Calu3 (cell line): Measurements from ENCODE around the gene DPP6. TPM values are rescaled to one million over a fixed set of nuclear protein-coding genes. Genes with fewer than 3 reads are reported as not detected.

Experiments
- BruUV-seq: library from RNA; stranded (reverse); fragments of 400-500 nt; replicated peaks from 2 replicates; lab custom pipeline; 2021; lab: Mats Ljungman, UMichigan
- CTCF ChIA-PET: fragments of 300-600 bp; sonication (Branson Sonifier 250); formaldehyde crosslinking; loops from one replicate; lab custom pipeline; 2022; ENCODE audit warnings: antibody characterized with exemption; lab: Charles Lee
- DNase-seq: peaks from one replicate; pipeline ENCODE4 v3.0.0; 2022
- H3K27ac Mint-ChIP-seq: one replicate; pipeline ENCODE4 v1.8.0; 2022; ENCODE audit warnings: mixed read lengths; ENCODE audit not compliant: unreplicated experiment
- H3K27me3 Mint-ChIP-seq: one replicate; pipeline ENCODE4 v1.8.0; 2022; ENCODE audit warnings: mixed read lengths; ENCODE audit not compliant: unreplicated experiment
- H3K36me3 Mint-ChIP-seq: one replicate; pipeline ENCODE4 v1.8.0; 2022; ENCODE audit warnings: mild to moderate bottlenecking, moderate library complexity, mixed read lengths; ENCODE audit not compliant: insufficient read depth, unreplicated experiment
- H3K4me1 Mint-ChIP-seq: one replicate; pipeline ENCODE4 v1.8.0; 2022; ENCODE audit warnings: mild to moderate bottlenecking, low read depth, mixed read lengths; ENCODE audit not compliant: unreplicated experiment
- H3K4me3 Mint-ChIP-seq: one replicate; pipeline ENCODE4 v1.8.0; 2022; ENCODE audit warnings: mild to moderate bottlenecking, low read depth, moderate library complexity, mixed read lengths; ENCODE audit not compliant: unreplicated experiment
- H3K9me3 Mint-ChIP-seq: one replicate; pipeline ENCODE4 v1.8.0; 2022; ENCODE audit warnings: low read depth, mixed read lengths; ENCODE audit not compliant: unreplicated experiment
- intact Hi-C: fragments of 100-400 bp; cut with micrococcal nuclease; formaldehyde crosslinking; loops from one replicate; pipeline ENCODE4 v1.10.0; 2022; ENCODE audit not compliant: unreplicated experiment
- total RNA-seq: library from RNA; stranded (reverse); gene quantifications from 2 replicates; pipeline ENCODE4 v1.2.3, GENCODE V29; 2022
- TF ChIP-seq, protein P1 (sequence below): fragments of 200-600 bp; IDR thresholded peaks from one replicate; pipeline ENCODE4 v1.8.0; 2022; ENCODE audit warnings: antibody characterized with exemption; ENCODE audit not compliant: unreplicated experiment

Gene DPP6
- total RNA-seq, 1 experiment from 2014 or later, result not detected

DNA sequence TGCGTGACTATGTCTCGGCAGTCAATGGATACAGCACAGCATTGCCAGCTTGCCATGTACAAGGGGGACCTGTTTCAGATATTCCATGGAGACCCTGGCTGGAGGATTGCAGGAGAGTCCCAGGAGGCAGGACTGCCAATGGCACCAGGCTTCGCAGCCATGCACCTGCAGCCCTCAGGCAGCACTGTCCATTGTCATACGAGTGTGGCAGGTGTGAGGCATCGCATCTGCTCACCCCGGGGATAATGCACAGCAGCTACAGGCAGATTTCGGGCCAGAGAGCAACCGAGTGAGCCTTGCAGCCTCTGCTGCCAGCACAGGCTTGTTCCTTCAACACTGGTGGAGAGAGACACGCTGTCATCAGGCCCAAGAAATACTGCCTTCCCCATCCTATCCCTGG is 535.6 kb downstream of the DPP6 start:
- intact Hi-C loops, result no loop called here
- BruUV-seq, result no TSS peak
- H3K36me3 Mint-ChIP-seq, result no peaks in the 10 kb centered on the region
- H3K27ac Mint-ChIP-seq, result no peak overlapping the region
- peaks cover 25% of the 10 kb centered on the region for H3K9me3 Mint-ChIP-seq
- no peak overlapping the region for H3K4me3 Mint-ChIP-seq
- H3K27me3 Mint-ChIP-seq, result no peaks in the 10 kb centered on the region
- CTCF ChIA-PET, result no interaction called here
- TF ChIP-seq, protein P1, sequence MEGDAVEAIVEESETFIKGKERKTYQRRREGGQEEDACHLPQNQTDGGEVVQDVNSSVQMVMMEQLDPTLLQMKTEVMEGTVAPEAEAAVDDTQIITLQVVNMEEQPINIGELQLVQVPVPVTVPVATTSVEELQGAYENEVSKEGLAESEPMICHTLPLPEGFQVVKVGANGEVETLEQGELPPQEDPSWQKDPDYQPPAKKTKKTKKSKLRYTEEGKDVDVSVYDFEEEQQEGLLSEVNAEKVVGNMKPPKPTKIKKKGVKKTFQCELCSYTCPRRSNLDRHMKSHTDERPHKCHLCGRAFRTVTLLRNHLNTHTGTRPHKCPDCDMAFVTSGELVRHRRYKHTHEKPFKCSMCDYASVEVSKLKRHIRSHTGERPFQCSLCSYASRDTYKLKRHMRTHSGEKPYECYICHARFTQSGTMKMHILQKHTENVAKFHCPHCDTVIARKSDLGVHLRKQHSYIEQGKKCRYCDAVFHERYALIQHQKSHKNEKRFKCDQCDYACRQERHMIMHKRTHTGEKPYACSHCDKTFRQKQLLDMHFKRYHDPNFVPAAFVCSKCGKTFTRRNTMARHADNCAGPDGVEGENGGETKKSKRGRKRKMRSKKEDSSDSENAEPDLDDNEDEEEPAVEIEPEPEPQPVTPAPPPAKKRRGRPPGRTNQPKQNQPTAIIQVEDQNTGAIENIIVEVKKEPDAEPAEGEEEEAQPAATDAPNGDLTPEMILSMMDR, result no peak
- no peak for DNase-seq
- no peaks in the 10 kb centered on the region for H3K4me1 Mint-ChIP-seq

DNA sequence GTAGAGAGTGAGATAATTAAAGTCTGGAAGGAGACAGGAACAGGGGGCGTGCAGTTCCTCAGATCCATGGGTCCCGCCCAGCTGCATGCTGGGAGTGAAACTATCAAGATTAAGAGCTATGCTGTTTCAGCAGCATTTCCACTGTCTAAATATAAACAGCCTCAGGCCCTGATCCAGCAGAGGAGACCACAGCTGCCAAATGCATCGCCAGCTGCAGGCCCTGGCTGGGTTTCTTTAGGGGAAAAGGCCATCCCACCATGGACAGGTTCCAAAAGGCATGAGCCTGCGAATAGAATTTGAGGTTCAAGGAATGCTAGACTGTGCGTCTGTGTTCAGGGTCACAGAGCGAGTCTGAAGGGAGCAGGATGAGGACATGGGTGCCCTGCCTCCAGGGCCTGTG is 539.3 kb downstream of the DPP6 start:
- no peaks in the 10 kb centered on the region for H3K36me3 Mint-ChIP-seq
- H3K4me3 Mint-ChIP-seq, result no peak overlapping the region
- TF ChIP-seq, protein P1, result no peak
- intact Hi-C loops, result no loop called here
- H3K4me1 Mint-ChIP-seq, result no peaks in the 10 kb centered on the region
- H3K27ac Mint-ChIP-seq, result no peak overlapping the region
- CTCF ChIA-PET, result no interaction called here
- H3K9me3 Mint-ChIP-seq, result peaks cover 15% of the 10 kb centered on the region
- no peaks in the 10 kb centered on the region for H3K27me3 Mint-ChIP-seq
- no TSS peak for BruUV-seq
- DNase-seq, result no peak

DNA sequence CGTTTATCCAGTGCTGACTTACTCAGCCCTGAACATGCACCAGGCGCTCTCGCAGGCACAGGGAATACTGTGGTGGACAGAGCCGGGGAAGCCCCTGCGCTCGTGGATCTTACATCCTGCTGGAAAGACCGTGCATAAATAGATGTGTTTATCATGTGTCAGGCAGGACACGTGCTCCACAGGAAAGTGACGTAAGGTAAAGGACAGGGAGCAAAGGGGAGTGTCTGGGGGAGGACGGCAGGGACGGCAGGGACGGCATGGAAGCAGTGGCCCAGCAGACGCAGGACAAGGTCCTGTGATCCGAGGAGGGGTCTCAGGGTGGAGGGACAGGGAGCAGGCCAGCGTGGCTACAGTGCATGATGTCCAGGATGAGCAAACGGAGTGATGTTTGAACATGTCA is 540.2 kb downstream of the DPP6 start:
- CTCF ChIA-PET, result no interaction called here
- Mint-ChIP-seq H3K27ac (no peak overlapping the region), H3K27me3 (no peaks in the 10 kb centered on the region), H3K36me3 (no peaks in the 10 kb centered on the region), H3K4me1 (no peaks in the 10 kb centered on the region), H3K4me3 (no peak overlapping the region), H3K9me3 (peaks cover 16% of the 10 kb centered on the region)
- intact Hi-C loops, result no loop called here
- DNase-seq, result no peak
- no TSS peak for BruUV-seq
- TF ChIP-seq, protein P1, result no peak

DNA sequence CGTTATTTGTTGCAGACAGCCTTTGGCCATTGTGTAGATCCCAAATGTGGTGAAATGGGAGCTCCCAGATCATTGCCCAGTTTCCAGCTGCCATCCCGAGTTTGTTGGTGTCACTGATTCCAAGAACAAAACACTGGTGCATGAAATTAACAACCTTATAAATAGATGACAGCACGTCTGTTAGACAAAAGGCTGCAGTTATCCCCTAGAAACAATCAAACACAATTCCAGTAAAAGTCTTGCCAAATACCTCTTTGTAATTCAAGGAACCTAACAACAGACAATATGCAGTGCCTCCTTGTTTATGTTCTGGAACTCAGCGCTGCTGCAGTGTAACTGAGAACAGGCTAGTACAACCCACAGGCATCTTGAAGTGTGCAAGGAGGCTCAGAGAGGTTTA is 546.2 kb downstream of the DPP6 start:
- Mint-ChIP-seq H3K4me3 (no peak overlapping the region), H3K36me3 (no peaks in the 10 kb centered on the region), H3K4me1 (no peaks in the 10 kb centered on the region), H3K27me3 (no peaks in the 10 kb centered on the region), H3K9me3 (peaks cover 14% of the 10 kb centered on the region), H3K27ac (no peak overlapping the region)
- TF ChIP-seq, protein P1, result no peak
- CTCF ChIA-PET, result no interaction called here
- no peak for DNase-seq
- no TSS peak for BruUV-seq
- intact Hi-C loops, result no loop called here
